Astrocyte of the spinal cord (primary cell): Measurements from ENCODE around the gene ANKMY2.

Experiments
- DNase-seq: peaks from one replicate; pipeline ENCODE4 v3.0.0; 2011; ENCODE audit warnings: low read depth, low spot score
- H3K4me3 ChIP-seq: 2 replicates; pipeline ENCODE4 v1.5.1; 2011; ENCODE audit warnings: low read depth, mild to moderate bottlenecking, low read length, moderate library complexity
- CTCF ChIP-seq: IDR thresholded peaks from 2 replicates; pipeline ENCODE4 v1.5.1; 2012; ENCODE audit warnings: low read depth, mild to moderate bottlenecking, low read length, inconsistent platforms
- in situ Hi-C: cut with HindIII; loops from 2 replicates; pipeline ENCODE4 v1.10.0; 2017; ENCODE audit warnings: low sequenced_read_pairs

ANKMY2 gene

GRCh38 chr7:16627236-16627635, 18.3 kb downstream of the ANKMY2 start:
- no peak for DNase-seq
- in situ Hi-C loops: no loop called here
- TF ChIP-seq CTCF: no peak
- no peak overlapping the region for H3K4me3 ChIP-seq

GRCh38 chr7:16626388-16626787, 19.2 kb downstream of the ANKMY2 start:
- in situ Hi-C loops: no loop called here
- no peak for DNase-seq
- TF ChIP-seq CTCF: no peak
- H3K4me3 ChIP-seq: no peak overlapping the region

- peak; percentile 19 for DNase-seq
- no peak overlapping the region for H3K4me3 ChIP-seq
- TF ChIP-seq CTCF: no peak
- in situ Hi-C loops: no loop called here
These were observed 25.6 kb downstream of the ANKMY2 start for GRCh38 chr7:16619979-16620408.

GRCh38 chr7:16616542-16616941, 29.0 kb downstream of the ANKMY2 start:
- TF ChIP-seq CTCF: no peak
- no peak for DNase-seq
- in situ Hi-C loops: no loop called here
- no peak overlapping the region for H3K4me3 ChIP-seq

GRCh38 chr7:16616122-16616521, 29.4 kb downstream of the ANKMY2 start:
- DNase-seq: no peak
- in situ Hi-C loops: no loop called here
- no peak overlapping the region for H3K4me3 ChIP-seq
- no peak for TF ChIP-seq CTCF

GRCh38 chr7:16615228-16615627, 30.3 kb downstream of the ANKMY2 start:
- no peak overlapping the region for H3K4me3 ChIP-seq
- no peak for DNase-seq
- in situ Hi-C loops: no loop called here
- no peak for TF ChIP-seq CTCF

GRCh38 chr7:16611711-16612110, 33.8 kb downstream of the ANKMY2 start:
- no peak for TF ChIP-seq CTCF
- no peak for DNase-seq
- in situ Hi-C loops: no loop called here
- no peak overlapping the region for H3K4me3 ChIP-seq
